SK-N-SH (cell line): ENCODE data around the gene RGS6. TPM values are rescaled to one million over a fixed set of nuclear protein-coding genes. Genes with fewer than 3 reads are reported as not detected.

Experiments used
- CTCF ChIA-PET: fragments of 300-600, 350-600 bp; formaldehyde crosslinking; extraction: SDS; loops from one replicate; lab custom pipeline; 2021; lab: Yijun Ruan, JAX
- POLR2A ChIA-PET: fragments of 350-600 bp; sonication (Branson Sonifier 250); formaldehyde crosslinking; extraction: SDS; loops from one replicate; lab custom pipeline; 2020; ENCODE audit warnings: antibody characterized with exemption, inconsistent platforms; lab: Yijun Ruan, JAX
- DNase-seq: peaks from one replicate; pipeline ENCODE4 v3.0.0; 2012
- H2AFZ ChIP-seq: fragments of 200-600 bp; sonication (generic); 2 replicates; pipeline ENCODE4 v1.8.1; 2016; ENCODE audit warnings: antibody characterized with exemption, mild to moderate bottlenecking, low read depth
- H3F3A ChIP-seq: fragments of 200-600 bp; sonication (generic); replicated peaks from 2 replicates; pipeline ENCODE3; 2016; ENCODE audit warnings: antibody characterized with exemption, mild to moderate bottlenecking; ENCODE audit not compliant: insufficient read depth
- H3K27ac ChIP-seq, 2 experiments: fragments of 200-500 bp in 1 of 2; fragments of 200-600 bp in 1 of 2; sonication (Bioruptor generic) in 1 of 2; sonication (generic), shearing (Covaris generic) in 1 of 2; 2 replicates each; pipeline versions ENCODE4 v1.5.1 to v1.6.1; 2014 to 2016; ENCODE audit warnings: low read depth in 2 of 2, inconsistent platforms in 1 of 2, low read length in 1 of 2, mild to moderate bottlenecking in 1 of 2, mixed read lengths in 1 of 2
- H3K27me3 ChIP-seq: fragments of 200-600 bp; sonication (generic), shearing (Covaris generic); 2 replicates; pipeline ENCODE4 v1.6.1; 2016; ENCODE audit warnings: mixed run types; ENCODE audit not compliant: insufficient read depth
- H3K36me3 ChIP-seq, 2 experiments: fragments of 200-500 bp in 1 of 2; fragments of 200-600 bp in 1 of 2; sonication (Bioruptor generic) in 1 of 2; sonication (generic) in 1 of 2; replicated peaks in 1 of 2; 2 replicates each; pipeline versions ENCODE3 to v1.5.1; 2014 to 2016; ENCODE audit warnings: low read length in 1 of 2, mild to moderate bottlenecking in 1 of 2; ENCODE audit not compliant: insufficient read depth in 2 of 2, control insufficient read depth in 1 of 2
- H3K4me1 ChIP-seq, 2 experiments: fragments of 200-500 bp in 1 of 2; fragments of 200-600 bp in 1 of 2; sonication (Bioruptor generic) in 1 of 2; sonication (generic), shearing (Covaris generic) in 1 of 2; 2 replicates each; pipeline versions ENCODE4 v1.5.1 to v1.6.1; 2014 to 2016; ENCODE audit warnings: low read depth in 1 of 2, low read length in 1 of 2, mixed run types in 1 of 2; ENCODE audit not compliant: insufficient read depth in 2 of 2, control insufficient read depth in 1 of 2
- H3K4me2 ChIP-seq: fragments of 200-600 bp; sonication (generic), shearing (Covaris generic); 2 replicates; pipeline ENCODE4 v1.6.1; 2017; ENCODE audit warnings: mixed run types
- H3K4me3 ChIP-seq, 2 experiments: fragments of 200-500 bp in 1 of 2; fragments of 200-600 bp in 1 of 2; sonication (Bioruptor generic) in 1 of 2; sonication (generic), shearing (Covaris generic) in 1 of 2; 2 replicates each; pipeline versions ENCODE4 v1.5.1 to v1.8.1; 2014 to 2016; ENCODE audit warnings: low read depth in 2 of 2, inconsistent platforms in 1 of 2, low read length in 1 of 2, mild to moderate bottlenecking in 1 of 2, mixed read lengths in 1 of 2, moderate library complexity in 1 of 2
- H3K79me2 ChIP-seq: fragments of 200-600 bp; sonication (generic); 2 replicates; pipeline ENCODE4 v1.8.1; 2017; ENCODE audit warnings: mild to moderate bottlenecking; ENCODE audit not compliant: insufficient read depth
- H3K9ac ChIP-seq: fragments of 200-600 bp; sonication (generic); 2 replicates; pipeline ENCODE4 v1.6.1; 2017; ENCODE audit warnings: mixed run types
- H3K9me2 ChIP-seq: fragments of 200-600 bp; sonication (generic); 2 replicates; pipeline ENCODE4 v1.6.1; 2017; ENCODE audit warnings: mixed run types
- H3K9me3 ChIP-seq: fragments of 200-600 bp; sonication (generic); 2 replicates; pipeline ENCODE4 v1.6.1; 2017; ENCODE audit warnings: mixed run types, mild to moderate bottlenecking, moderate library complexity
- H4K20me1 ChIP-seq: fragments of 200-600 bp; sonication (generic); 2 replicates; pipeline ENCODE4 v1.6.1; 2017; ENCODE audit warnings: mild to moderate bottlenecking, mixed run types; ENCODE audit not compliant: insufficient read depth
- CHD2 ChIP-seq: fragments of 150-350 bp; IDR thresholded peaks from 2 replicates; pipeline ENCODE4 v1.6.1; 2018; ENCODE audit warnings: low read length; ENCODE audit not compliant: partially characterized antibody
- ELF1 ChIP-seq: IDR thresholded peaks from 2 replicates; pipeline ENCODE4 v1.4.0; 2012
- FOSL2 ChIP-seq: IDR thresholded peaks from 2 replicates; pipeline ENCODE4 v1.4.0; 2012; ENCODE audit warnings: low read depth, mild to moderate bottlenecking, moderate library complexity, borderline replicate concordance
- FOXM1 ChIP-seq: IDR thresholded peaks from 2 replicates; pipeline ENCODE4 v1.4.0; 2012; ENCODE audit warnings: low read depth, mild to moderate bottlenecking
- GATA2 ChIP-seq: sonication (generic); formaldehyde crosslinking; IDR thresholded peaks from 2 replicates; pipeline ENCODE4 v1.5.0; 2020; ENCODE audit warnings: mild to moderate bottlenecking, missing genetic modification reagents
- JUND ChIP-seq: IDR thresholded peaks from 2 replicates; pipeline ENCODE4 v1.4.0; 2012
- MXI1 ChIP-seq: IDR thresholded peaks from 2 replicates; pipeline ENCODE4 v1.6.1; 2012; ENCODE audit warnings: mild to moderate bottlenecking, low read depth, low read length, improper control_type of control experiment
- NRF1 ChIP-seq: IDR thresholded peaks from 2 replicates; pipeline ENCODE4 v1.6.1; 2012; ENCODE audit warnings: low read depth, mild to moderate bottlenecking, low read length
- RAD21 ChIP-seq: IDR thresholded peaks from 2 replicates; pipeline ENCODE4 v1.6.1; 2012; ENCODE audit warnings: mild to moderate bottlenecking, low read length
- RFX5 ChIP-seq: IDR thresholded peaks from 2 replicates; pipeline ENCODE4 v1.6.1; 2012; ENCODE audit warnings: mild to moderate bottlenecking, improper control_type of control experiment, low read length
- SMC3 ChIP-seq: IDR thresholded peaks from 2 replicates; pipeline ENCODE4 v1.6.1; 2012; ENCODE audit warnings: low read depth, low read length, improper control_type of control experiment
- TCF12 ChIP-seq: IDR thresholded peaks from 2 replicates; pipeline ENCODE4 v1.4.0; 2012
- TEAD4 ChIP-seq: IDR thresholded peaks from 2 replicates; pipeline ENCODE4 v1.4.0; 2012; ENCODE audit warnings: mild to moderate bottlenecking, borderline replicate concordance; ENCODE audit not compliant: insufficient read depth
- YY1 ChIP-seq: IDR thresholded peaks from 2 replicates; pipeline ENCODE4 v1.4.0; 2012; ENCODE audit warnings: low read depth, mild to moderate bottlenecking
- WGBS: methylation state at CpG from one replicate; pipeline ENCODE4 v1.1.6; 2017; ENCODE audit warnings: low lambda C conversion rate; 5-methylcytosine and 5-hydroxymethylcytosine counted together
- polyA plus RNA-seq, 3 experiments: library from polyadenylated mRNA; depleted of rRNA; stranded (reverse); fragments of >200 nt; gene quantifications; 2 replicates each; pipeline ENCODE4 v1.2.3, GENCODE V29; 2012
- TF ChIP-seq, protein P1 (sequence below): IDR thresholded peaks from 2 replicates; pipeline ENCODE4 v1.4.0; 2012; ENCODE audit warnings: low read depth
- TF ChIP-seq, protein P2 (sequence below): fragments of 200-600 bp; sonication (generic); IDR thresholded peaks from 2 replicates; pipeline ENCODE4 v1.6.1; 2017; ENCODE audit warnings: antibody characterized with exemption, mild to moderate bottlenecking, moderate library complexity
- TF ChIP-seq, protein P3 (sequence below): fragments of 150-350 bp; IDR thresholded peaks from 2 replicates; pipeline ENCODE4 v1.6.1; 2017; ENCODE audit warnings: antibody characterized with exemption, low read length, low read depth, borderline replicate concordance
- TF ChIP-seq, protein P4 (sequence below): IDR thresholded peaks from 2 replicates; pipeline ENCODE4; 2012

Gene RGS6
- polyA plus RNA-seq, 1 of the 3 experiments (the other 2 are of a cell fraction) = not detected

DNA sequence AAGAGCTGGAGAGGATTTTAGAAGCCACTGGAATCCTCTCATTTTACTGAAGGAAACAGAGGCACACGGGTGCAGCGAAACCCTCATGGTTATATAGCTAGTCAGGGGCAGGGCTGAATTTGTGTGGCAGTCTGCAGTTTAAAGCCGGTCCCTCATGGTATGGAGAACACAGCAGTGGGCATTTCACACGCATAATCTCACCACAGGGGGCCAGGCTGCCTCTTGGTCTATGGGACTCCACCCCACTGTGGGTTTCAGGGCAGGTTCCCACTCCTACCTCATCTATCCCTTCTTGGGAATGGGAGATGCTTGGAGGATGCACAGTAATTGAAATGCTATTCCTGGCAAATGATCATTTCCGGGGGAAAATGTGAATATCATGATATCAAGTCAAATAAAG lies 400.6 kb downstream of the RGS6 start:
- H4K20me1 ChIP-seq = no peaks in the 10 kb centered on the region
- no peak overlapping the region for H3K27ac ChIP-seq
- H3K36me3 ChIP-seq = no peaks in the 10 kb centered on the region
- no peak overlapping the region for H2AFZ ChIP-seq
- H3F3A ChIP-seq = no peaks in the 10 kb centered on the region
- no peak overlapping the region for H3K9ac ChIP-seq
- no peaks in the 10 kb centered on the region for H3K79me2 ChIP-seq
- H3K9me2 ChIP-seq = no peaks in the 10 kb centered on the region
- TF ChIP-seq MXI1 (no peak), FOSL2 (no peak), FOXM1 (no peak), GATA2 (CRISPR knock-in tag) (no peak), NRF1 (no peak), RAD21 (no peak), SMC3 (no peak), JUND (no peak), YY1 (no peak), TEAD4 (no peak), CHD2 (no peak), ELF1 (no peak), RFX5 (no peak), TCF12 (no peak)
- TF ChIP-seq, protein P1, sequence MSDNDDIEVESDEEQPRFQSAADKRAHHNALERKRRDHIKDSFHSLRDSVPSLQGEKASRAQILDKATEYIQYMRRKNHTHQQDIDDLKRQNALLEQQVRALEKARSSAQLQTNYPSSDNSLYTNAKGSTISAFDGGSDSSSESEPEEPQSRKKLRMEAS = no peak
- TF ChIP-seq, protein P2, sequence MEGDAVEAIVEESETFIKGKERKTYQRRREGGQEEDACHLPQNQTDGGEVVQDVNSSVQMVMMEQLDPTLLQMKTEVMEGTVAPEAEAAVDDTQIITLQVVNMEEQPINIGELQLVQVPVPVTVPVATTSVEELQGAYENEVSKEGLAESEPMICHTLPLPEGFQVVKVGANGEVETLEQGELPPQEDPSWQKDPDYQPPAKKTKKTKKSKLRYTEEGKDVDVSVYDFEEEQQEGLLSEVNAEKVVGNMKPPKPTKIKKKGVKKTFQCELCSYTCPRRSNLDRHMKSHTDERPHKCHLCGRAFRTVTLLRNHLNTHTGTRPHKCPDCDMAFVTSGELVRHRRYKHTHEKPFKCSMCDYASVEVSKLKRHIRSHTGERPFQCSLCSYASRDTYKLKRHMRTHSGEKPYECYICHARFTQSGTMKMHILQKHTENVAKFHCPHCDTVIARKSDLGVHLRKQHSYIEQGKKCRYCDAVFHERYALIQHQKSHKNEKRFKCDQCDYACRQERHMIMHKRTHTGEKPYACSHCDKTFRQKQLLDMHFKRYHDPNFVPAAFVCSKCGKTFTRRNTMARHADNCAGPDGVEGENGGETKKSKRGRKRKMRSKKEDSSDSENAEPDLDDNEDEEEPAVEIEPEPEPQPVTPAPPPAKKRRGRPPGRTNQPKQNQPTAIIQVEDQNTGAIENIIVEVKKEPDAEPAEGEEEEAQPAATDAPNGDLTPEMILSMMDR = no peak
- TF ChIP-seq, protein P3, sequence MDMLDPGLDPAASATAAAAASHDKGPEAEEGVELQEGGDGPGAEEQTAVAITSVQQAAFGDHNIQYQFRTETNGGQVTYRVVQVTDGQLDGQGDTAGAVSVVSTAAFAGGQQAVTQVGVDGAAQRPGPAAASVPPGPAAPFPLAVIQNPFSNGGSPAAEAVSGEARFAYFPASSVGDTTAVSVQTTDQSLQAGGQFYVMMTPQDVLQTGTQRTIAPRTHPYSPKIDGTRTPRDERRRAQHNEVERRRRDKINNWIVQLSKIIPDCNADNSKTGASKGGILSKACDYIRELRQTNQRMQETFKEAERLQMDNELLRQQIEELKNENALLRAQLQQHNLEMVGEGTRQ = no peak
- TF ChIP-seq, protein P4, sequence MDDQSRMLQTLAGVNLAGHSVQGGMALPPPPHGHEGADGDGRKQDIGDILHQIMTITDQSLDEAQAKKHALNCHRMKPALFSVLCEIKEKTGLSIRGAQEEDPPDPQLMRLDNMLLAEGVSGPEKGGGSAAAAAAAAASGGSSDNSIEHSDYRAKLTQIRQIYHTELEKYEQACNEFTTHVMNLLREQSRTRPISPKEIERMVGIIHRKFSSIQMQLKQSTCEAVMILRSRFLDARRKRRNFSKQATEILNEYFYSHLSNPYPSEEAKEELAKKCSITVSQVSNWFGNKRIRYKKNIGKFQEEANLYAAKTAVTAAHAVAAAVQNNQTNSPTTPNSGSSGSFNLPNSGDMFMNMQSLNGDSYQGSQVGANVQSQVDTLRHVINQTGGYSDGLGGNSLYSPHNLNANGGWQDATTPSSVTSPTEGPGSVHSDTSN = no peak
- H3K9me3 ChIP-seq = no peaks in the 10 kb centered on the region
- CTCF ChIA-PET = interaction anchor here (0.5 kb wide), 1 partner anchor 170 kb away, joined by 3 read pairs; no protein-coding TSS in a partner anchor
- no peak overlapping the region for H3K4me3 ChIP-seq
- WGBS = 9% methylated on average over 5 of the region's 5 CpGs
- H3K27me3 ChIP-seq = peaks cover 22% of the 10 kb centered on the region; the same call in 1 of the 2 replicates
- H3K4me2 ChIP-seq = no peak overlapping the region
- no peaks in the 10 kb centered on the region for H3K4me1 ChIP-seq
- POLR2A ChIA-PET = no interaction called here
- no peak for DNase-seq
